Endothelial cell of umbilical vein (primary cell): ENCODE data around the gene STIM1. TPM values are rescaled to one million over a fixed set of nuclear protein-coding genes. Genes with fewer than 3 reads are reported as not detected.

Experiments used
- BruUV-seq: library from RNA; stranded (reverse); fragments of 400-500 nt; replicated peaks from 2 replicates; lab custom pipeline; 2021; lab: Mats Ljungman, UMichigan
- CTCF ChIA-PET: fragments of 300-600, 350-600 bp; sonication (Branson Sonifier 250); formaldehyde crosslinking; loops from one replicate; lab custom pipeline; 2021; ENCODE audit warnings: antibody characterized with exemption, inconsistent platforms; lab: Charles Lee
- POLR2A ChIA-PET: fragments of 300-600, 350-600 bp; sonication (Branson Sonifier 250); formaldehyde crosslinking; loops from one replicate; lab custom pipeline; 2021; ENCODE audit warnings: antibody characterized with exemption, inconsistent platforms; lab: Charles Lee
- DNase-seq: peaks from one replicate; pipeline ENCODE4 v3.0.0-alpha.2; 2011; ENCODE audit warnings: low read depth, low spot score
- FAIRE-seq: peaks from 2 replicates; lab custom pipeline; 2011; peaks lifted over from hg19 to GRCh38; lab: Jason Lieb, UNC
- H2AFZ ChIP-seq: 2 replicates; pipeline ENCODE4 v1.6.0; 2012; ENCODE audit warnings: low read depth, low read length, control low read depth, inconsistent platforms
- H3K27ac ChIP-seq: 2 replicates; pipeline ENCODE4 v1.5.1; 2011; ENCODE audit warnings: low read depth, mild to moderate bottlenecking, control low read depth, low read length, moderate library complexity; ENCODE audit not compliant: insufficient read depth
- H3K27me3 ChIP-seq, 2 experiments: 2 replicates each; pipeline versions ENCODE4 v1.6.0 to v1.6.1; 2011; ENCODE audit warnings: low read length in 2 of 2, mixed read lengths in 1 of 2; ENCODE audit not compliant: control insufficient read depth in 2 of 2, insufficient read depth in 2 of 2
- H3K36me3 ChIP-seq, 2 experiments: 2 replicates in 1 of 2; 3 replicates in 1 of 2; pipeline ENCODE4 v1.5.1; 2011; ENCODE audit warnings: low read length in 2 of 2, mild to moderate bottlenecking in 1 of 2, moderate library complexity in 1 of 2; ENCODE audit not compliant: control insufficient read depth in 2 of 2, insufficient read depth in 2 of 2; ENCODE audit errors: extremely low read depth in 1 of 2
- H3K4me1 ChIP-seq: 3 replicates; pipeline ENCODE4 v1.5.1; 2011; ENCODE audit warnings: mild to moderate bottlenecking, low read length; ENCODE audit not compliant: control insufficient read depth, insufficient read depth; ENCODE audit errors: extremely low read depth
- H3K4me2 ChIP-seq: 2 replicates; pipeline ENCODE4 v1.6.1; 2011; ENCODE audit warnings: low read length, control low read depth, mixed read lengths; ENCODE audit not compliant: insufficient read depth
- H3K4me3 ChIP-seq, 3 experiments: fragments of 200-600 bp in 1 of 3; sonication (generic), shearing (Covaris generic) in 1 of 3; replicated peaks in 1 of 3; 2 replicates each; pipeline ENCODE4 v1.5.1; 2011 to 2016; ENCODE audit warnings: control low read depth in 3 of 3, low read length in 3 of 3, mild to moderate bottlenecking in 2 of 3, inconsistent platforms in 1 of 3, low read depth in 1 of 3, moderate library complexity in 1 of 3; ENCODE audit not compliant: insufficient read depth in 1 of 3
- H3K79me2 ChIP-seq: 2 replicates; pipeline ENCODE4 v1.6.0; 2012; ENCODE audit warnings: low read length, inconsistent platforms; ENCODE audit not compliant: control insufficient read depth, insufficient read depth
- H3K9ac ChIP-seq: replicated peaks from 2 replicates; pipeline ENCODE3; 2011; ENCODE audit warnings: low read length, control low read depth; ENCODE audit not compliant: insufficient read depth; ENCODE audit errors: extremely low read depth
- H3K9me1 ChIP-seq: replicated peaks from 3 replicates; pipeline ENCODE4 v1.6.0; 2011; ENCODE audit warnings: mild to moderate bottlenecking, low read length; ENCODE audit not compliant: control insufficient read depth, insufficient read depth; ENCODE audit errors: extremely low read depth
- H3K9me3 ChIP-seq: replicated peaks from 2 replicates; pipeline ENCODE4 v1.5.1; 2012; ENCODE audit warnings: low read length, inconsistent platforms; ENCODE audit not compliant: control insufficient read depth, insufficient read depth
- H4K20me1 ChIP-seq: replicated peaks from 2 replicates; pipeline ENCODE3; 2011; ENCODE audit warnings: mild to moderate bottlenecking, low read length; ENCODE audit not compliant: control insufficient read depth, insufficient read depth; ENCODE audit errors: extremely low read depth
- EZH2 ChIP-seq: IDR thresholded peaks from 2 replicates; pipeline ENCODE4 v1.6.1; 2012; ENCODE audit warnings: borderline replicate concordance, low read depth, mild to moderate bottlenecking, moderate library complexity, low read length, inconsistent platforms; ENCODE audit not compliant: severe bottlenecking
- FOS ChIP-seq: IDR thresholded peaks from 2 replicates; pipeline ENCODE4 v1.6.1; 2011; ENCODE audit warnings: mild to moderate bottlenecking, low read length, moderate library complexity, borderline replicate concordance; ENCODE audit not compliant: insufficient read depth
- GATA2 ChIP-seq: IDR thresholded peaks from 2 replicates; pipeline ENCODE4 v1.7.0; 2011; ENCODE audit warnings: low read depth, mild to moderate bottlenecking, moderate library complexity, mixed read lengths, low read length; ENCODE audit not compliant: insufficient read length, insufficient read depth
- JUN ChIP-seq: IDR thresholded peaks from 2 replicates; pipeline ENCODE4 v1.6.1; 2011; ENCODE audit warnings: borderline replicate concordance, low read depth; ENCODE audit not compliant: insufficient read length, insufficient read depth
- MAX ChIP-seq: IDR thresholded peaks from 2 replicates; pipeline ENCODE4 v1.6.1; 2011; ENCODE audit not compliant: insufficient read depth, insufficient read length
- MYC ChIP-seq: IDR thresholded peaks from one replicate; pipeline ENCODE4 v1.6.1; 2011; ENCODE audit warnings: mild to moderate bottlenecking, low read depth, low read length
- POLR2A ChIP-seq: IDR thresholded peaks from 2 replicates; pipeline ENCODE4 v1.6.1; 2012; ENCODE audit warnings: low read depth, mild to moderate bottlenecking, control low read depth, low read length
- dilution Hi-C: fragments of 300-500 bp; cut with MboI; formaldehyde crosslinking; loops from one replicate; pipeline ENCODE4 v1.15.0; 2019; ENCODE audit warnings: low sequenced_read_pairs; ENCODE audit not compliant: extremely low pct_ligation_motif_present
- intact Hi-C: fragments of 100-400 bp; cut with micrococcal nuclease; formaldehyde crosslinking; loops from one replicate; pipeline ENCODE4 v1.10.0; 2022
- polyA plus RNA-seq, 4 experiments: library from polyadenylated mRNA; depleted of rRNA in 3 of 4; stranded (reverse) in 3 of 4; unstranded in 1 of 4; fragments of >200 nt; gene quantifications; 2 replicates each; pipeline versions ENCODE4 v1.2.1 to v1.2.3, GENCODE V29; 2011 to 2012; ENCODE audit warnings: missing spikeins in 1 of 4
- total RNA-seq: library from RNA; stranded (reverse); gene quantifications from 2 replicates; pipeline ENCODE4 v1.2.3, GENCODE V29; 2021
- TF ChIP-seq, protein P1 (sequence below), 2 donors: IDR thresholded peaks; 1 replicate in 1 of 2; 2 replicates in 1 of 2; pipeline ENCODE4 v1.5.1; 2011; ENCODE audit warnings: low read length in 2 of 2, mild to moderate bottlenecking in 2 of 2, moderate library complexity in 2 of 2, control low read depth in 1 of 2, inconsistent platforms in 1 of 2, low read depth in 1 of 2; ENCODE audit not compliant: insufficient read depth in 1 of 2; ENCODE audit errors: extremely low read depth in 1 of 2

Gene STIM1
- total and polyA plus RNA-seq, 2 donors (not counting 3 experiments of a cell fraction or from before 2014, with no cell fraction given): 32.7 to 33.4 TPM

DNA sequence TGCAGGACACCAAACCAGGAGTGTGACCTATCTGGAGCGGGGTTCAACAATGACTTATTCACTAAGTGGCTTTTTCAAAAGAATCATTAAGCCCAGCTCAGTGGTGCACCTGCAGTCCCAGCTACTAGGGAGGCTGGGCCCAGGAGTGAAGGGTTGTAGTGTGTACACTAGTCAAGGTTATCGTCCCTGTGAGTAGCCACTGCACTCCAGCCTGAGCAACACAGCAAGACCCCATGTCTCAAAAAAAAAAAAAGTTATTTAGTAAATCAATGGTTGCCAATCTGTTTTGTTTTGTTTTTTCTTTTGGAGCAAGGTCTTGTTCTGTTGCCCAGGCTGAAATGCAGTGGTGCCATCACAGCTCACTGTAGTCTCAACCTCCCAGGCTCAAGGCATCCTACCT lies 22.6 kb upstream of the STIM1 start:
- POLR2A ChIA-PET: interaction anchor here (1.1 kb wide), 1 partner anchor 9 kb away, joined by 3 read pairs; no protein-coding TSS in a partner anchor
- dilution Hi-C loops: no loop called here

More for the DNA sequence above, 22.6 kb upstream of the STIM1 start:
- DNase-seq: no peak
- Histone ChIP-seq H3K9me1 (no peaks in the 10 kb centered on the region), H3K4me3 (no peak overlapping the region), H4K20me1 (no peaks in the 10 kb centered on the region), H3K79me2 (peaks cover 64% of the 10 kb centered on the region), H3K9me3 (no peaks in the 10 kb centered on the region), H3K4me2 (no peak overlapping the region), H2AFZ (no peak overlapping the region), H3K4me1 (peaks cover 20% of the 10 kb centered on the region), H3K36me3 (peaks cover 2 to 7% of the 10 kb centered on the region in 2 experiments), H3K27ac (no peak overlapping the region), H3K9ac (no peak overlapping the region), H3K27me3 (no peaks in the 10 kb centered on the region)
- CTCF ChIA-PET: interaction anchor here (1.3 to 7.3 kb wide), 3 partner anchors 8 to 240 kb away, joined by 4 to 38 read pairs (median 4); partner anchors contain the start of gene RHOG
- intact Hi-C loops: no loop called here
- FAIRE-seq: no peak
- TF ChIP-seq EZH2 (no peak), FOS (no peak), GATA2 (no peak), MYC (no peak), MAX (no peak), POLR2A (no peak), JUN (no peak)
- TF ChIP-seq, protein P1, sequence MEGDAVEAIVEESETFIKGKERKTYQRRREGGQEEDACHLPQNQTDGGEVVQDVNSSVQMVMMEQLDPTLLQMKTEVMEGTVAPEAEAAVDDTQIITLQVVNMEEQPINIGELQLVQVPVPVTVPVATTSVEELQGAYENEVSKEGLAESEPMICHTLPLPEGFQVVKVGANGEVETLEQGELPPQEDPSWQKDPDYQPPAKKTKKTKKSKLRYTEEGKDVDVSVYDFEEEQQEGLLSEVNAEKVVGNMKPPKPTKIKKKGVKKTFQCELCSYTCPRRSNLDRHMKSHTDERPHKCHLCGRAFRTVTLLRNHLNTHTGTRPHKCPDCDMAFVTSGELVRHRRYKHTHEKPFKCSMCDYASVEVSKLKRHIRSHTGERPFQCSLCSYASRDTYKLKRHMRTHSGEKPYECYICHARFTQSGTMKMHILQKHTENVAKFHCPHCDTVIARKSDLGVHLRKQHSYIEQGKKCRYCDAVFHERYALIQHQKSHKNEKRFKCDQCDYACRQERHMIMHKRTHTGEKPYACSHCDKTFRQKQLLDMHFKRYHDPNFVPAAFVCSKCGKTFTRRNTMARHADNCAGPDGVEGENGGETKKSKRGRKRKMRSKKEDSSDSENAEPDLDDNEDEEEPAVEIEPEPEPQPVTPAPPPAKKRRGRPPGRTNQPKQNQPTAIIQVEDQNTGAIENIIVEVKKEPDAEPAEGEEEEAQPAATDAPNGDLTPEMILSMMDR (IDR thresholded peaks at IDR 0.05; ENCODE audit: extremely low read depth in 1 of 2, insufficient read depth in 1 of 2, low read depth in 1 of 2, low read length in 2 of 2): no peak
- no TSS peak for BruUV-seq
